IMR-90 (cell line): ENCODE results near the gene SLC22A7. TPM values are rescaled to one million over a fixed set of nuclear protein-coding genes. Genes with fewer than 3 reads are reported as not detected.

Experiments
- ATAC-seq: fragments of 200-7000 bp; cut with Tn5 transposase; 2 replicates; pipeline ENCODE4 v1.9.1; 2020; ENCODE audit warnings: low read depth, mild to moderate bottlenecking, moderate library complexity
- BruUV-seq: library from RNA; stranded (reverse); fragments of 400-500 nt; replicated peaks from 2 replicates; lab custom pipeline; 2021; lab: Mats Ljungman, UMichigan
- CTCF ChIA-PET: fragments of 300-600 bp; formaldehyde crosslinking; extraction: SDS; loops from one replicate; lab custom pipeline; 2021; ENCODE audit warnings: antibody characterized with exemption; lab: Yijun Ruan, JAX
- POLR2A ChIA-PET: fragments of 300-600 bp; sonication (Branson Sonifier 250); formaldehyde crosslinking; loops from one replicate; lab custom pipeline; 2022; ENCODE audit warnings: antibody characterized with exemption; ENCODE audit not compliant: unreplicated experiment; lab: Charles Lee
- DNase-seq: peaks from one replicate; pipeline ENCODE4 v3.0.0; 2013
- H2AFZ ChIP-seq: replicated peaks from 2 replicates; pipeline ENCODE3; 2013; ENCODE audit warnings: low read length, mild to moderate bottlenecking; ENCODE audit not compliant: poor library complexity
- H2AK5ac ChIP-seq: 2 replicates; pipeline ENCODE4 v1.6.1; 2013; ENCODE audit warnings: low read depth, low read length, inconsistent platforms
- H2AK9ac ChIP-seq: replicated peaks from 2 replicates; pipeline ENCODE3; 2013; ENCODE audit warnings: mild to moderate bottlenecking, low read depth, low read length, moderate library complexity; ENCODE audit not compliant: poor library complexity
- H2BK120ac ChIP-seq: 2 replicates; pipeline ENCODE4 v1.6.1; 2013; ENCODE audit warnings: low read depth, low read length, inconsistent platforms
- H2BK15ac ChIP-seq: 3 replicates; pipeline ENCODE4 v1.6.1; 2013; ENCODE audit warnings: low read depth, low read length, inconsistent platforms
- H2BK20ac ChIP-seq: 2 replicates; pipeline ENCODE4 v1.6.1; 2013; ENCODE audit warnings: low read depth, mild to moderate bottlenecking, inconsistent platforms, low read length, moderate library complexity
- H2BK5ac ChIP-seq: 2 replicates; pipeline ENCODE4 v1.6.1; 2013; ENCODE audit warnings: mild to moderate bottlenecking, low read depth, low read length, inconsistent platforms; ENCODE audit not compliant: poor library complexity, severe bottlenecking
- H3K14ac ChIP-seq: replicated peaks from 2 replicates; pipeline ENCODE4 v1.6.1; 2013; ENCODE audit warnings: low read depth, low read length, inconsistent platforms
- H3K18ac ChIP-seq: 2 replicates; pipeline ENCODE4 v1.6.1; 2013; ENCODE audit warnings: low read depth, low read length, control low read depth
- H3K23ac ChIP-seq: 2 replicates; pipeline ENCODE4 v1.6.1; 2013; ENCODE audit warnings: low read depth, low read length, inconsistent platforms
- H3K27ac ChIP-seq: 2 replicates; pipeline ENCODE4 v1.5.1; 2013; ENCODE audit warnings: mild to moderate bottlenecking, control low read depth, low read length; ENCODE audit not compliant: insufficient read depth
- H3K27me3 ChIP-seq: 2 replicates; pipeline ENCODE4 v1.6.1; 2013; ENCODE audit warnings: low read length; ENCODE audit not compliant: control insufficient read depth, insufficient read depth
- H3K36me3 ChIP-seq: 2 replicates; pipeline ENCODE4 v1.6.1; 2013; ENCODE audit warnings: low read length, mixed read lengths; ENCODE audit not compliant: control insufficient read depth, insufficient read depth
- H3K4ac ChIP-seq: 2 replicates; pipeline ENCODE4 v1.6.1; 2013; ENCODE audit warnings: low read depth, low read length, inconsistent platforms
- H3K4me1 ChIP-seq: 2 replicates; pipeline ENCODE4 v1.6.1; 2013; ENCODE audit warnings: low read length, mixed read lengths; ENCODE audit not compliant: control insufficient read depth, insufficient read depth
- H3K4me2 ChIP-seq: 2 replicates; pipeline ENCODE4 v1.6.1; 2013; ENCODE audit warnings: low read depth, mild to moderate bottlenecking, control low read depth, low read length, moderate library complexity
- H3K4me3 ChIP-seq: 2 replicates; pipeline ENCODE4 v1.5.1; 2013; ENCODE audit warnings: low read depth, mild to moderate bottlenecking, control low read depth, low read length, moderate library complexity; ENCODE audit not compliant: insufficient read depth
- H3K56ac ChIP-seq: 2 replicates; pipeline ENCODE4 v1.6.1; 2013; ENCODE audit warnings: low read length, inconsistent platforms; ENCODE audit not compliant: insufficient read depth; ENCODE audit errors: extremely low read depth
- H3K79me1 ChIP-seq, 2 experiments: 2 replicates each; pipeline ENCODE4 v1.6.1; 2013; ENCODE audit warnings: low read length in 2 of 2, inconsistent platforms in 1 of 2, low read depth in 1 of 2
- H3K9ac ChIP-seq: 2 replicates; pipeline ENCODE4 v1.6.1; 2013; ENCODE audit warnings: low read depth, low read length, control low read depth
- H3K9me1 ChIP-seq: 2 replicates; pipeline ENCODE4 v1.6.1; 2013; ENCODE audit warnings: low read length, inconsistent platforms; ENCODE audit not compliant: insufficient read depth
- H3K9me3 ChIP-seq: 2 replicates; pipeline ENCODE4 v1.6.1; 2013; ENCODE audit warnings: low read length; ENCODE audit not compliant: control insufficient read depth, insufficient read depth
- H4K20me1 ChIP-seq: 2 replicates; pipeline ENCODE4 v1.6.1; 2013; ENCODE audit warnings: low read length, inconsistent platforms; ENCODE audit not compliant: insufficient read depth
- H4K5ac ChIP-seq: 2 replicates; pipeline ENCODE4 v1.6.1; 2013; ENCODE audit warnings: mild to moderate bottlenecking, low read depth, low read length, control low read depth
- H4K8ac ChIP-seq, 2 experiments: 2 replicates each; pipeline ENCODE4 v1.6.1; 2013; ENCODE audit warnings: low read depth in 2 of 2, low read length in 2 of 2, control low read depth in 1 of 2, inconsistent platforms in 1 of 2
- H4K91ac ChIP-seq: 2 replicates; pipeline ENCODE4 v1.6.1; 2013; ENCODE audit warnings: low read depth, low read length, inconsistent platforms; ENCODE audit not compliant: insufficient read depth
- BHLHE40 ChIP-seq: fragments of 150-350 bp; IDR thresholded peaks from 2 replicates; pipeline ENCODE4 v1.6.1; 2016; ENCODE audit warnings: mild to moderate bottlenecking, low read depth, low read length
- CEBPB ChIP-seq: IDR thresholded peaks from 2 replicates; pipeline ENCODE4 v1.6.1; 2012; ENCODE audit warnings: low read depth, low read length, improper control_type of control experiment
- CHD1 ChIP-seq: IDR thresholded peaks from 2 replicates; pipeline ENCODE4 v1.6.1; 2012; ENCODE audit warnings: low read depth, low read length, improper control_type of control experiment
- CTCF ChIP-seq: conservative IDR thresholded peaks from 2 replicates; pipeline ENCODE4 v1.5.1; 2012; ENCODE audit warnings: mild to moderate bottlenecking, low read depth, low read length, improper control_type of control experiment
- ELK1 ChIP-seq: fragments of 150-350 bp; IDR thresholded peaks from 2 replicates; pipeline ENCODE4 v1.6.1; 2016; ENCODE audit warnings: low read depth, mild to moderate bottlenecking, low read length, moderate library complexity, borderline replicate concordance
- FOS ChIP-seq: fragments of 150-350 bp; IDR thresholded peaks from 2 replicates; pipeline ENCODE4 v1.6.1; 2016; ENCODE audit warnings: low read depth, low read length
- MAFK ChIP-seq: IDR thresholded peaks from 2 replicates; pipeline ENCODE4 v1.6.1; 2012; ENCODE audit warnings: low read depth, low read length, improper control_type of control experiment
- MAZ ChIP-seq: IDR thresholded peaks from 2 replicates; pipeline ENCODE4 v1.6.1; 2012; ENCODE audit warnings: low read depth, mild to moderate bottlenecking, low read length, improper control_type of control experiment, moderate library complexity, borderline replicate concordance
- NFE2L2 ChIP-seq: fragments of 150-350 bp; IDR thresholded peaks from 2 replicates; pipeline ENCODE4 v1.6.1; 2016; ENCODE audit warnings: low read depth, mild to moderate bottlenecking, low read length
- POLR2A ChIP-seq: IDR thresholded peaks from 2 replicates; pipeline ENCODE4 v1.6.1; 2012; ENCODE audit warnings: mild to moderate bottlenecking, low read depth, low read length
- RAD21 ChIP-seq: IDR thresholded peaks from 2 replicates; pipeline ENCODE4 v1.6.1; 2012; ENCODE audit warnings: low read length, improper control_type of control experiment
- RCOR1 ChIP-seq: IDR thresholded peaks from 2 replicates; pipeline ENCODE4 v1.6.1; 2012; ENCODE audit warnings: mild to moderate bottlenecking, low read length, improper control_type of control experiment; ENCODE audit not compliant: insufficient replicate concordance
- RFX5 ChIP-seq: IDR thresholded peaks from 2 replicates; pipeline ENCODE4 v1.8.0; 2012; ENCODE audit warnings: low read depth, mild to moderate bottlenecking, low read length, moderate library complexity
- SMC3 ChIP-seq: fragments of 150-350 bp; IDR thresholded peaks from 2 replicates; pipeline ENCODE4 v1.6.1; 2016; ENCODE audit warnings: low read depth, mild to moderate bottlenecking, antibody characterized with exemption, low read length, moderate library complexity
- USF2 ChIP-seq: fragments of 150-350 bp; IDR thresholded peaks from 2 replicates; pipeline ENCODE4 v1.6.1; 2017; ENCODE audit warnings: mild to moderate bottlenecking, antibody characterized with exemption, low read length, low read depth
- WGBS, 2 experiments: methylation state at CpG; one replicate each; pipeline versions ENCODE4 v1.1.5 to v1.1.7; 2013; ENCODE audit warnings: missing lambda C conversion rate in 2 of 2; ENCODE audit not compliant: insufficient read length in 1 of 2; ENCODE audit errors: extremely low coverage in 2 of 2; 5-methylcytosine and 5-hydroxymethylcytosine counted together
- dilution Hi-C: fragments of 300-500 bp; cut with HindIII; formaldehyde crosslinking; loops from one replicate; pipeline ENCODE4 v1.14.3; 2018; ENCODE audit warnings: low sequenced_read_pairs; ENCODE audit not compliant: unreplicated experiment
- in situ Hi-C: fragments of 300-500 bp; cut with MboI; formaldehyde crosslinking; loops from 3 replicates; pipeline ENCODE4 v1.14.3; 2019; ENCODE audit warnings: low sequenced_read_pairs, inconsistent platforms, mixed read lengths
- intact Hi-C: fragments of 100-400 bp; cut with micrococcal nuclease; formaldehyde crosslinking; loops from 2 replicates; pipeline ENCODE4 v1.10.0; 2022
- polyA plus RNA-seq, 3 experiments: library from polyadenylated mRNA; depleted of rRNA; stranded (reverse); fragments of >200 nt; gene quantifications; 2 replicates each; pipeline ENCODE4 v1.2.3, GENCODE V29; 2012; ENCODE audit warnings: low replicate concordance in 1 of 3
- total RNA-seq: library from RNA; depleted of rRNA; stranded (reverse); fragments of >200 nt; gene quantifications from 2 replicates; pipeline ENCODE4 v1.2.3, GENCODE V29; 2012

SLC22A7 gene
- total and polyA plus RNA-seq, 2 of the 4 experiments (the other 2 are of a cell fraction) = not detected

GRCh38 chr6:43253401-43253800, 44.7 kb upstream of the SLC22A7 start:
- intact Hi-C loops = no loop called here
- no peaks in the 10 kb centered on the region for H3K79me1 ChIP-seq
- no peak overlapping the region for H2BK15ac ChIP-seq
- ATAC-seq = no peak
- H3K4me2 ChIP-seq = no peak overlapping the region
- peak overlapping the region; percentile 21 for H2AFZ ChIP-seq
- H2BK5ac ChIP-seq = no peak overlapping the region
- ChIA-PET CTCF (no interaction called here), POLR2A (no interaction called here)
- no peak overlapping the region for H2BK120ac ChIP-seq
- no peak overlapping the region for H3K18ac ChIP-seq
- in situ Hi-C loops = no loop called here
- DNase-seq = no peak
- H3K14ac ChIP-seq = no peak overlapping the region
- no peak overlapping the region for H3K4me3 ChIP-seq
- H3K56ac ChIP-seq = no peak overlapping the region
- peaks cover 64% of the 10 kb centered on the region for H3K27me3 ChIP-seq
- dilution Hi-C loops = no loop called here
- H3K4ac ChIP-seq = no peak overlapping the region
- H3K9me3 ChIP-seq = no peaks in the 10 kb centered on the region
- no peaks in the 10 kb centered on the region for H3K36me3 ChIP-seq
- no peak overlapping the region for H3K27ac ChIP-seq
- WGBS, 2 experiments = 94% methylated on average over 10 of the region's 11 CpGs; no CpG with 5 or more reads in 1 of the 2 experiments
- no peaks in the 10 kb centered on the region for H4K20me1 ChIP-seq
- H2AK9ac ChIP-seq = no peak overlapping the region
- H3K23ac ChIP-seq = no peak overlapping the region
- H4K91ac ChIP-seq = no peak overlapping the region
- H2BK20ac ChIP-seq = no peak overlapping the region
- no peaks in the 10 kb centered on the region; the same call in 1 of the 2 replicates for H3K4me1 ChIP-seq
- BruUV-seq = no TSS peak
- H3K9ac ChIP-seq = no peak overlapping the region
- no peaks in the 10 kb centered on the region for H3K9me1 ChIP-seq
- H2AK5ac ChIP-seq = no peak overlapping the region
- no peak overlapping the region for H4K8ac ChIP-seq
- TF ChIP-seq MAFK (no peak), CEBPB (no peak), CHD1 (no peak), MAZ (no peak), RCOR1 (no peak), NFE2L2 (no peak), CTCF (no peak), RFX5 (no peak), SMC3 (no peak), ELK1 (no peak), POLR2A (no peak), RAD21 (no peak), FOS (no peak), BHLHE40 (no peak), USF2 (no peak)
- no peak overlapping the region for H4K5ac ChIP-seq
